RWPE2 (cell line): ENCODE measurements around the gene PCDHA10.
"Not testable (repeated sequence)": the region's sequence is repeated elsewhere in the genome, so short reads cannot be mapped to it uniquely, and the experiment has no call there.

ENCODE experiments used
- ATAC-seq: fragments of 200-7000 bp; cut with Tn5 transposase; 3 replicates; pipeline ENCODE4 v1.9.1; 2021; ENCODE audit warnings: low read depth
- DNase-seq: peaks from one replicate; pipeline ENCODE4 v3.0.0-alpha.2; 2020; ENCODE audit warnings: low spot score
- H3K27ac ChIP-seq: fragments of 450-650 bp; 2 replicates; pipeline ENCODE4 v1.5.1; 2017; ENCODE audit warnings: mild to moderate bottlenecking; ENCODE audit not compliant: poor library complexity, severe bottlenecking
- H3K27me3 ChIP-seq: fragments of 250-450 bp; sonication (Bioruptor Pico); 2 replicates; pipeline ENCODE4 v1.5.1; 2021; ENCODE audit warnings: mild to moderate bottlenecking, moderate library complexity; ENCODE audit not compliant: insufficient read depth, poor library complexity, severe bottlenecking
- H3K36me3 ChIP-seq: fragments of 250-450 bp; sonication (Bioruptor Pico); 2 replicates; pipeline ENCODE4 v1.5.1; 2020; ENCODE audit warnings: low read depth, mild to moderate bottlenecking, moderate library complexity
- H3K4me1 ChIP-seq: fragments of 250-450 bp; sonication (Bioruptor Pico); 2 replicates; pipeline ENCODE4 v1.5.1; 2021; ENCODE audit warnings: mild to moderate bottlenecking, moderate library complexity; ENCODE audit not compliant: insufficient read depth, poor library complexity, severe bottlenecking
- H3K4me3 ChIP-seq: fragments of 250-450 bp; sonication (Bioruptor Pico); 2 replicates; pipeline ENCODE4 v1.5.1; 2021; ENCODE audit warnings: mild to moderate bottlenecking, moderate library complexity; ENCODE audit not compliant: severe bottlenecking
- H3K9me3 ChIP-seq: fragments of 250-450 bp; sonication (Bioruptor Pico); 2 replicates; pipeline ENCODE4 v1.5.1; 2021; ENCODE audit warnings: mild to moderate bottlenecking, moderate library complexity; ENCODE audit not compliant: severe bottlenecking
- TF ChIP-seq, protein P1 (sequence below): fragments of 450-650 bp; IDR thresholded peaks from one replicate; pipeline ENCODE4 v1.5.1; 2017; ENCODE audit warnings: mild to moderate bottlenecking, moderate library complexity; ENCODE audit not compliant: poor library complexity, severe bottlenecking

Gene PCDHA10

DNA sequence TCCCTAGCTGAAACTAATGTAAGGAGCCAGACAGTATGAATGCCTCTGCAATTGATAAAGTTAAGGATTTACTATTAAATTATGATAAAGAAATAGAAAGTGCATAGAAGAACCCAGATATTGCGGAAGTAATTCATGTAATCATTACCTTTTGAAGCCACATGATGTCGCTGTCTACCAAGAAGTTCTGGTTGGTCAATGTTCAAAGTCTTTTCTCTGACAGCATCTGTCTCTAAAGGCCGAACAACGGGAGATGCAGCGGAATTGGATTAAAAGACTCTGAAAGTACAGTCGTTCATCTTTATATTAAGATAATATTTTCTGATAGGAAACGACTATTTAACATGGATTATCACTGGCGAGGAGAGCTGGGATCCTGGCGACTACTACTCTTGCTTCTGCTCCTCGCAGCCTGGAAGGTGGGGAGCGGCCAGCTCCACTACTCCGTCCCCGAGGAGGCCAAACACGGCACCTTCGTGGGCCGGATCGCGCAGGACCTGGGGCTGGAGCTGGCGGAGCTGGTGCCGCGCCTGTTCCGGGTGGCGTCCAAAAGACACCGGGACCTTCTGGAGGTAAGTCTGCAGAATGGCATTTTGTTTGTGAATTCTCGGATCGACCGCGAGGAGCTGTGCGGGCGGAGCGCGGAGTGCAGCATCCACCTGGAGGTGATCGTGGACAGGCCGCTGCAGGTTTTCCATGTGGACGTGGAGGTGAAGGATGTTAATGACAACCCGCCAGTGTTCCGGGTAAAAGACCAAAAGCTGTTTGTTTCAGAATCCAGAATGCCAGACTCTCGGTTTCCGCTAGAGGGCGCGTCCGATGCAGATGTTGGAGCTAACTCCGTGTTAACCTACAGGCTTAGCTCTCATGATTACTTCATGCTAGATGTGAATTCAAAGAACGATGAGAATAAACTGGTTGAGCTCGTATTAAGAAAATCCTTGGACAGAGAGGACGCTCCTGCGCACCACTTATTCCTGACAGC lies 14.4 kb upstream of the PCDHA10 start, which contains the start of gene PCDHA8:
TSS of gene PCDHA8 (plus strand) at position 210 of the 985 bp plus-strand sequence. CDS start at position 345, 135 bp downstream.
- peaks cover 3% of the 10 kb centered on the region for H3K4me1 ChIP-seq
- H3K4me3 ChIP-seq = peak within 1 kb of the TSS; percentile 27
- no peak for DNase-seq
- peaks cover 2% of the 10 kb centered on the region for H3K9me3 ChIP-seq
- no peak within 1 kb of the TSS for H3K27ac ChIP-seq
- TF ChIP-seq, protein P1, sequence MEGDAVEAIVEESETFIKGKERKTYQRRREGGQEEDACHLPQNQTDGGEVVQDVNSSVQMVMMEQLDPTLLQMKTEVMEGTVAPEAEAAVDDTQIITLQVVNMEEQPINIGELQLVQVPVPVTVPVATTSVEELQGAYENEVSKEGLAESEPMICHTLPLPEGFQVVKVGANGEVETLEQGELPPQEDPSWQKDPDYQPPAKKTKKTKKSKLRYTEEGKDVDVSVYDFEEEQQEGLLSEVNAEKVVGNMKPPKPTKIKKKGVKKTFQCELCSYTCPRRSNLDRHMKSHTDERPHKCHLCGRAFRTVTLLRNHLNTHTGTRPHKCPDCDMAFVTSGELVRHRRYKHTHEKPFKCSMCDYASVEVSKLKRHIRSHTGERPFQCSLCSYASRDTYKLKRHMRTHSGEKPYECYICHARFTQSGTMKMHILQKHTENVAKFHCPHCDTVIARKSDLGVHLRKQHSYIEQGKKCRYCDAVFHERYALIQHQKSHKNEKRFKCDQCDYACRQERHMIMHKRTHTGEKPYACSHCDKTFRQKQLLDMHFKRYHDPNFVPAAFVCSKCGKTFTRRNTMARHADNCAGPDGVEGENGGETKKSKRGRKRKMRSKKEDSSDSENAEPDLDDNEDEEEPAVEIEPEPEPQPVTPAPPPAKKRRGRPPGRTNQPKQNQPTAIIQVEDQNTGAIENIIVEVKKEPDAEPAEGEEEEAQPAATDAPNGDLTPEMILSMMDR = peak; percentile 90
- no peaks in the 10 kb centered on the region; the same call in 1 of the 2 replicates for H3K36me3 ChIP-seq
- peak; percentile 87 for ATAC-seq
- H3K27me3 ChIP-seq = peaks cover 44% of the 10 kb centered on the region

DNA sequence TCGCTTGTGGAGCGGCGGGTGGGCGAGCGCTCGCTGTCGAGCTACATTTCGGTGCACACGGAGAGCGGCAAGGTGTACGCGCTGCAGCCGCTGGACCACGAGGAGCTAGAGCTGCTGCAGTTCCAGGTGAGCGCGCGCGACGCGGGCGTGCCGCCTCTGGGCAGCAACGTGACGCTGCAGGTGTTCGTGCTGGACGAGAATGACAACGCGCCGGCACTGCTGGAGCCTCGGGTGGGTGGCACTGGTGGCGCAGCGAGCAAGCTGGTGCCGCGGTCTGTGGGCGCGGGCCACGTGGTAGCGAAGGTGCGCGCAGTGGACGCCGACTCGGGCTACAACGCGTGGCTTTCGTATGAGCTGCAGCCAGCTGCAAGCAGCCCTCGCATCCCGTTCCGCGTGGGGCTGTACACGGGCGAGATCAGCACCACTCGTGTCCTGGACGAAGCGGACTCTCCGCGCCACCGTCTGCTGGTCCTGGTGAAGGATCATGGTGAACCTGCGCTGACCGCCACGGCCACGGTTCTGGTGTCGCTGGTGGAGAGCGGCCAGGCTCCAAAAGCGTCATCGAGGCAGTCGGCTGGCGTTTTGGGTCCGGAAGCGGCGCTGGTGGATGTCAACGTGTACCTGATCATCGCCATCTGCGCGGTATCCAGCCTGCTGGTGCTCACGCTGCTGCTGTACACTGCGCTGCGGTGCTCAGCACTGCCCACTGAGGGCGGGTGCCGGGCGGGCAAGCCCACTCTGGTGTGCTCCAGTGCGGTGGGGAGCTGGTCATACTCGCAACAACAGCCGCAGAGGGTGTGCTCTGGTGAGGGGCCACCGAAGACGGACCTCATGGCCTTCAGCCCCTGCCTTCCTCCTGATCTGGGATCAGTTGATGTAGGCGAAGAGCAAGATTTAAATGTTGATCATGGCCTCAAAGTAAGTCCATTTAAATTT lies 12.6 kb upstream of the PCDHA10 start:
- no peaks in the 10 kb centered on the region; the same call in 1 of the 2 replicates for H3K36me3 ChIP-seq
- ATAC-seq (no peak), DNase-seq (no peak)
- H3K27ac ChIP-seq = no peak overlapping the region
- H3K4me3 ChIP-seq = no peak overlapping the region
- H3K4me1 ChIP-seq = peaks cover 3% of the 10 kb centered on the region
- H3K9me3 ChIP-seq = peaks cover 2% of the 10 kb centered on the region
- TF ChIP-seq, protein P1 = no peak
- peaks cover 27% of the 10 kb centered on the region for H3K27me3 ChIP-seq

DNA sequence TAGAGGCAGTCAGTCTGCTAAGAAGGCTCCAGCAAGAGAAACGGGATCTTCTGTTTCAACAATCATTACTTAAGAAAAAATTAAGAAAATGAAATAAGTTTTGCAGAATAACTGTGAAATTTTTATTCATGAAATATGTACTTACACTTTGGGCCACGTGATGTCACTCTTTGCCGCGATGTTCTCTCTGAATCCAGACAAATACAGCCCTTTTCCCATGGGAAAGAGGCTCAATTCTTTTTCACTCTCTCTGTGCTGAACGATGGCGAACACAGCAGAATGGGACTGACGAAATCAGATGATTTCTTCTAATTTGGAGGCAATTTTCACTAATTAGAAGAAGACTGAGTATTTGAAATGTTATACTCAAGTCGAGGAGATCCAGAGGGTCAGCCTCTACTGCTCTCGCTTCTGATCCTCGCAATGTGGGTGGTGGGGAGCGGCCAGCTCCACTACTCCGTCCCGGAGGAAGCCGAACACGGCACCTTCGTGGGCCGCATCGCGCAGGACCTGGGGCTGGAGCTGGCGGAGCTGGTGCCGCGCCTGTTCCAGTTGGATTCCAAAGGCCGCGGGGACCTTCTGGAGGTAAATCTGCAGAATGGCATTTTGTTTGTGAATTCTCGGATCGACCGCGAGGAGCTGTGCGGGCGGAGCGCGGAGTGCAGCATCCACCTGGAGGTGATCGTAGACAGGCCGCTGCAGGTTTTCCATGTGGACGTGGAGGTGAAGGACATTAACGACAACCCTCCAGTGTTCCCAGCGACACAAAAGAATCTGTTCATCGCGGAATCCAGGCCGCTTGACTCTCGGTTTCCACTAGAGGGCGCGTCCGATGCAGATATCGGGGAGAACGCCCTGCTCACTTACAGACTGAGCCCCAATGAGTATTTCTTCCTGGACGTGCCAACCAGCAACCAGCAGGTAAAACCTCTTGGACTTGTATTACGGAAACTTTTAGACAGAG lies 7.3 kb upstream of the PCDHA10 start, which contains the start of gene PCDHA9:
TSS of gene PCDHA9 (plus strand) at position 244 of the 964 bp plus-strand sequence. CDS start at position 358, 114 bp downstream.
- H3K27ac ChIP-seq, ATAC-seq, DNase-seq, H3K27me3 ChIP-seq, H3K9me3 ChIP-seq, H3K4me3 ChIP-seq, H3K36me3 ChIP-seq, H3K4me1 ChIP-seq: not testable (repeated sequence)

DNA sequence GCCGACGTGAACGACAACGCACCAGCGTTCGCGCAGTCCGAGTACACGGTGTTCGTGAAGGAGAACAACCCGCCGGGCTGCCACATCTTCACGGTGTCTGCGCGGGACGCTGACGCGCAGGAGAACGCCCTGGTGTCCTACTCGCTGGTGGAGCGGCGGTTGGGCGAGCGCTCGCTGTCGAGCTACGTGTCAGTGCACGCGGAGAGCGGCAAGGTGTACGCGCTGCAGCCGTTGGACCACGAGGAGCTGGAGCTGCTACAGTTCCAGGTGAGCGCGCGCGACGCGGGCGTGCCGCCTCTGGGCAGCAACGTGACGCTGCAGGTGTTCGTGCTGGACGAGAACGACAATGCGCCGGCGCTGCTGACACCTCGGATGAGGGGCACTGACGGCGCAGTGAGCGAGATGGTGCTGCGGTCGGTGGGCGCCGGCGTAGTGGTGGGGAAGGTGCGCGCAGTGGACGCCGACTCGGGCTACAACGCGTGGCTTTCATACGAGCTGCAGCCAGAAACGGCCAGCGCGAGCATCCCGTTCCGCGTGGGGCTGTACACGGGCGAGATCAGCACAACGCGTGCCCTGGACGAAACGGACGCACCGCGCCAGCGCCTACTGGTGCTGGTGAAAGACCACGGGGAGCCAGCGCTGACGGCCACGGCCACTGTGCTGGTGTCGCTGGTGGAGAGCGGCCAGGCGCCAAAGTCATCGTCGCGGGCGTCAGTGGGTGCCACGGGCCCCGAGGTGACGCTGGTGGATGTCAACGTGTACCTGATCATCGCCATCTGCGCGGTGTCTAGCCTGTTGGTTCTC lies 5.7 kb upstream of the PCDHA10 start:
- not testable (repeated sequence) for H3K36me3 ChIP-seq, H3K4me1 ChIP-seq, H3K9me3 ChIP-seq, H3K27me3 ChIP-seq, DNase-seq, H3K27ac ChIP-seq, ATAC-seq, H3K4me3 ChIP-seq
